ENCODE results near the gene IGSF3.
"Not testable (repeated sequence)": the region's sequence is repeated elsewhere in the genome, so short reads cannot be mapped to it uniquely, and the experiment has no call there.

DNA sequence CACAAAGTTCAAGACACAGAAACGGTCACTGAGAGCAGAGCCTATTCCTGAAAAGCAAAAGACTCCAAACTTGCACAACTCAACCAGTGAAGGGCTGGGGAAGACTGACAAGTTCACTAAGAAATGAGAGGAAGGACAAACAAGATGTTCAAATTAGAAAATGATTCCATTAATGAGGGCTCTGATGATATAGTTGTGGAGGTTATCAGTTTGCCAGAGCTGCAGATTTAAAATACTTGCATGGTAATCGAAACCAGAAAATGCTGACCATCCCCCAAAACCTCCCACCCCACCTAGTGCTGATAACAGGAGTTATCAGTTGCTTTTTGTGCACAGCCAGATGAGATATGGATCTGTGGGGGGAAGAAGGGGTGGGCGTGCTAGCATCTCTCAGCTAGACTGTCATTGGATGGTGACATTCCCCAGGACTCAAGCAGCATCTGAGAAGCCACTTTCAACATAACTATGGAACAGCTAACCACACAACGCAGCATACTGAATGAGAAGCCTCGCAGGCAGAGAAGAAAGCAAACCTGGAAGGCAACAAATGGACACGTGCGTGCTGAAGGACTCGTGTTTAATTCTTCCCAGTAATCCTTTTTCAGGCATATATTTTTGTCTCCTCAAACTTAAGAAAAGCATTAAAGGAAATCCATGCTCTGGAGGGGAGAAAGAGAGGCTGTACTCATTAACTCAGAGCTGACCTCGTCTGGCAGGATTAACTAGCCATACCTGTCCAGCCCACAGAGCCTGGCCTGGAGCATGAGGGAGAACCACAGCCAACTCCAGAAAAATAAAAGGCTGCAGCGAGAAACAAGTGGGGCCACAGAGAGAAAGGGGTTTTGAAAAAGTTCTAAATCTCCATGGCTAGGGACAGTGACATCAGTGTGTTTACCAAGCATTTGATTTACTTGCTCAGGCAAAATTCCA lies 35.3 kb downstream of the IGSF3 start:
- TF ChIP-seq, protein P1, sequence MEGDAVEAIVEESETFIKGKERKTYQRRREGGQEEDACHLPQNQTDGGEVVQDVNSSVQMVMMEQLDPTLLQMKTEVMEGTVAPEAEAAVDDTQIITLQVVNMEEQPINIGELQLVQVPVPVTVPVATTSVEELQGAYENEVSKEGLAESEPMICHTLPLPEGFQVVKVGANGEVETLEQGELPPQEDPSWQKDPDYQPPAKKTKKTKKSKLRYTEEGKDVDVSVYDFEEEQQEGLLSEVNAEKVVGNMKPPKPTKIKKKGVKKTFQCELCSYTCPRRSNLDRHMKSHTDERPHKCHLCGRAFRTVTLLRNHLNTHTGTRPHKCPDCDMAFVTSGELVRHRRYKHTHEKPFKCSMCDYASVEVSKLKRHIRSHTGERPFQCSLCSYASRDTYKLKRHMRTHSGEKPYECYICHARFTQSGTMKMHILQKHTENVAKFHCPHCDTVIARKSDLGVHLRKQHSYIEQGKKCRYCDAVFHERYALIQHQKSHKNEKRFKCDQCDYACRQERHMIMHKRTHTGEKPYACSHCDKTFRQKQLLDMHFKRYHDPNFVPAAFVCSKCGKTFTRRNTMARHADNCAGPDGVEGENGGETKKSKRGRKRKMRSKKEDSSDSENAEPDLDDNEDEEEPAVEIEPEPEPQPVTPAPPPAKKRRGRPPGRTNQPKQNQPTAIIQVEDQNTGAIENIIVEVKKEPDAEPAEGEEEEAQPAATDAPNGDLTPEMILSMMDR (optimal IDR thresholded peaks at IDR 0.05 in 1 of 3, IDR thresholded peaks at IDR 0.05 in 1 of 3, conservative IDR thresholded peaks at IDR 0.05 in 1 of 3; ENCODE audit: extremely low read depth in 1 of 3, insufficient read depth in 2 of 3, low read length in 3 of 3): not testable (repeated sequence)
- TF ChIP-seq EZH2 (IDR thresholded peaks at IDR 0.05; ENCODE audit: low read length): not testable (repeated sequence)

All from keratinocyte (primary cell).